Ascending aorta (tissue), 2 donors: ENCODE data around the gene BPTF. TPM values are rescaled to one million over a fixed set of nuclear protein-coding genes. Genes with fewer than 3 reads are reported as not detected.

Experiments used
- DNase-seq, 2 donors: peaks; one replicate each; pipeline ENCODE4 v3.0.0-alpha.2; 2019; ENCODE audit warnings: low spot score in 2 of 2
- H3K27ac ChIP-seq, 2 donors: fragments of 200-600 bp; sonication (generic); one replicate each; pipeline ENCODE4 v1.5.1; 2016 to 2017; ENCODE audit warnings: mild to moderate bottlenecking in 1 of 2
- H3K27me3 ChIP-seq: fragments of 200-600 bp; sonication (generic); one replicate; pipeline ENCODE4 v1.5.1; 2017
- H3K36me3 ChIP-seq, 2 donors: fragments of 200-600 bp; sonication (generic); one replicate each; pipeline ENCODE4 v1.5.1; 2016
- H3K4me1 ChIP-seq, 2 donors: fragments of 200-600 bp; sonication (generic); one replicate each; pipeline ENCODE4 v1.5.1; 2016 to 2017; ENCODE audit warnings: mild to moderate bottlenecking in 1 of 2
- H3K4me3 ChIP-seq, 2 donors: fragments of 200-600 bp; sonication (generic); one replicate each; pipeline ENCODE4 v1.5.1; 2016 to 2017; ENCODE audit warnings: mild to moderate bottlenecking in 1 of 2
- H3K9me3 ChIP-seq, 2 donors: fragments of 200-600 bp; sonication (generic); one replicate each; pipeline ENCODE4 v1.5.1; 2016
- CTCF ChIP-seq, 3 experiments: fragments of 200-600 bp in 2 of 3; fragments of 450-650 bp in 1 of 3; sonication (generic) in 2 of 3; IDR thresholded peaks; one replicate each; pipeline ENCODE4 v1.5.1; 2016 to 2019; ENCODE audit warnings: antibody characterized with exemption in 3 of 3, mild to moderate bottlenecking in 1 of 3, moderate library complexity in 1 of 3
- intact Hi-C: fragments of 100-400 bp; cut with DNase I; formaldehyde crosslinking; loops from one replicate; pipeline ENCODE4 v1.15.1; 2023
- total RNA-seq: library from RNA; depleted of rRNA; stranded (reverse); fragments of >200 nt; gene quantifications from one replicate; pipeline ENCODE4 v1.1.0, GENCODE V29; 2016

The BPTF gene
- 67.4 TPM for total RNA-seq

- H3K4me1 ChIP-seq = peaks cover 0 to 15% of the 10 kb centered on the region in 2 donors
- no peaks in the 10 kb centered on the region for H3K27me3 ChIP-seq
- peak; percentile 46 to 93 for DNase-seq
- intact Hi-C loops = loop anchor here (1.0 to 10.0 kb wide), 5 partner anchors 24 to 448 kb away; partner anchors contain the start of genes KPNA2, NOL11 and PITPNC1
- H3K36me3 ChIP-seq = no peaks in the 10 kb centered on the region
- H3K4me3 ChIP-seq = peak within 1 kb of the TSS; percentile 88 to 99
- H3K27ac ChIP-seq = peak within 1 kb of the TSS; percentile 85 to 99
- TF ChIP-seq CTCF (IDR thresholded peaks at IDR 0.05) = peak; percentile 72 to 98 (median 86)
- H3K9me3 ChIP-seq = no peaks in the 10 kb centered on the region
These were observed at the start of gene BPTF for GRCh38 chr17:67824735-67825626. Gene BPTF, plus strand, starts transcription at chr17:67825503. Its CDS starts 222 bp downstream, at chr17:67825725.

- H3K4me3 ChIP-seq = no peak overlapping the region
- no peaks in the 10 kb centered on the region for H3K4me1 ChIP-seq
- intact Hi-C loops = no loop called here
- no peaks in the 10 kb centered on the region for H3K36me3 ChIP-seq
- peak; percentile 23 to 32 (median 29) for TF ChIP-seq CTCF (IDR thresholded peaks at IDR 0.05)
- no peak overlapping the region for H3K27ac ChIP-seq
- DNase-seq = no peak
- no peaks in the 10 kb centered on the region for H3K27me3 ChIP-seq
- H3K9me3 ChIP-seq = no peaks in the 10 kb centered on the region
These were observed 46.1 kb upstream of the BPTF start for GRCh38 chr17:67779098-67779672.

- Histone ChIP-seq H3K4me1 (no peaks in the 10 kb centered on the region), H3K9me3 (no peaks in the 10 kb centered on the region), H3K27me3 (no peaks in the 10 kb centered on the region), H3K27ac (no peak overlapping the region), H3K4me3 (no peak overlapping the region), H3K36me3 (no peaks in the 10 kb centered on the region)
- DNase-seq = no peak
- TF ChIP-seq CTCF (IDR thresholded peaks at IDR 0.05) = no peak
- intact Hi-C loops = no loop called here
These were observed 40.8 kb upstream of the BPTF start for GRCh38 chr17:67784364-67785121.

- no peak for TF ChIP-seq CTCF (IDR thresholded peaks at IDR 0.05)
- no peak for DNase-seq
- Histone ChIP-seq H3K36me3 (no peaks in the 10 kb centered on the region), H3K4me1 (no peaks in the 10 kb centered on the region), H3K27ac (no peak overlapping the region), H3K27me3 (no peaks in the 10 kb centered on the region), H3K4me3 (no peak overlapping the region), H3K9me3 (no peaks in the 10 kb centered on the region)
- intact Hi-C loops = no loop called here
These were observed 40.2 kb upstream of the BPTF start for GRCh38 chr17:67785122-67785477.

- Histone ChIP-seq H3K4me3 (no peak overlapping the region), H3K9me3 (no peaks in the 10 kb centered on the region), H3K36me3 (no peaks in the 10 kb centered on the region), H3K4me1 (no peaks in the 10 kb centered on the region), H3K27me3 (no peaks in the 10 kb centered on the region), H3K27ac (no peak overlapping the region)
- intact Hi-C loops = no loop called here
- TF ChIP-seq CTCF (IDR thresholded peaks at IDR 0.05) = no peak
- DNase-seq = no peak
These were observed 39.8 kb upstream of the BPTF start for GRCh38 chr17:67785504-67785903.
